ENCODE data around the gene OR1J1. TPM values are rescaled to one million over a fixed set of nuclear protein-coding genes. Genes with fewer than 3 reads are reported as not detected.

OR1J1 gene
- total and polyA plus RNA-seq, 2 of the 8 experiments (the other 6 are each of a cell fraction or from before 2014, with no cell fraction given), result not detected

DNA sequence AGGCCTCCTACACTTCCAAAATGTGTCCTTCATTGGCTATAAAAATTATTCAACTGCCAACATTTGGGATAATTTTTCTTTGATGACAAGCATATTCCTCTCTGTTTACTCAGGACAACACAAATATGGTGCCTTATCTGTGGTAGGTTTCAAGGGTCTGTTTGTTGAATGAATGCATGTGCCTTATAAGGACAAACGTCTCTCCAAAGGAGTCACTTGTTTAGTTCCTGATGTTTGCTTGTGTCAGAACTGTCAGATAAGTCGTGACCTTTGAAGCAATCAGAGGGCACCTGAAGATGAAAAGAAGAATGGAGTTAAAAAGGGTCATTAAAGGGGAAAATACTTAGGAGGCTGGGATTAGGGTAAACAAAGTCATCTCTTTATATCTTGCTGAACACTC lies 29.2 kb upstream of the OR1J1 start:
- no peaks in the 10 kb centered on the region for H3K79me2 ChIP-seq (ENCODE audit: control insufficient read depth in 1 of 2, insufficient read depth in 2 of 2, low read length in 2 of 2)
- H3K23me2 ChIP-seq (ENCODE audit: low read depth, low read length), result no peaks in the 10 kb centered on the region
- no peak overlapping the region for H4K5ac ChIP-seq (ENCODE audit: insufficient read length, low read depth, low read length)
- CTCF ChIA-PET (ENCODE audit: partially characterized antibody), result no interaction called here
- peaks cover 48 to 57% of the 10 kb centered on the region in 2 experiments for H3K9me3 ChIP-seq (ENCODE audit: insufficient read depth in 2 of 2, low read depth in 1 of 2, low read length in 1 of 2)
- POLR2A ChIA-PET (ENCODE audit: partially characterized antibody), result no interaction called here
- H3K4me1 ChIP-seq (replicated peaks in 1 of 4; ENCODE audit: control insufficient read depth in 3 of 4, insufficient read depth in 4 of 4, low read length in 3 of 4), result no peaks in the 10 kb centered on the region
- TF ChIP-seq EP300 (IDR thresholded peaks at IDR 0.05; ENCODE audit: borderline replicate concordance in 1 of 2, low read depth in 2 of 2, low read length in 2 of 2) (no peak), KDM1A (IDR thresholded peaks at IDR 0.05; ENCODE audit: borderline replicate concordance, low read length) (no peak), SRF (IDR thresholded peaks at IDR 0.05; ENCODE audit: low read depth, low read length) (no peak)
- no peak overlapping the region for H3K9ac ChIP-seq (replicated peaks in 1 of 4; ENCODE audit: extremely low read depth in 1 of 4, low read depth in 3 of 4, low read length in 3 of 4)
- H2BK5ac ChIP-seq (ENCODE audit: low read depth, low read length), result no peak overlapping the region
- no peaks in the 10 kb centered on the region for H3K27me3 ChIP-seq (replicated peaks in 1 of 4; ENCODE audit: control insufficient read depth in 3 of 4, extremely low read depth in 1 of 4, insufficient read depth in 3 of 4, low read length in 3 of 4)
- H3K27ac ChIP-seq (ENCODE audit: low read depth, low read length), result no peak overlapping the region
- DNase-seq (ENCODE audit: low read depth in 1 of 2, low spot score in 2 of 2), result no peak
- no peak overlapping the region for H3K4ac ChIP-seq (replicated peaks; ENCODE audit: insufficient read length, low read depth, low read length)
- WGBS, 2 experiments (ENCODE audit: extremely low coverage in 1 of 2, insufficient coverage in 1 of 2, insufficient read length in 1 of 2, insufficient replicate concordance in 2 of 2, low coverage in 1 of 2, low lambda C conversion rate in 2 of 2, missing lambda C conversion rate in 1 of 2), result 64% methylated on average over 2 of the region's 2 CpGs; no CpG with 5 or more reads in 1 of the 2 experiments
- H3K14ac ChIP-seq (ENCODE audit: insufficient read length), result no peak overlapping the region
- no peak overlapping the region for H2AK5ac ChIP-seq (ENCODE audit: low read depth, low read length)
- H3K18ac ChIP-seq (ENCODE audit: extremely low read depth, low read length), result no peak overlapping the region
- no peak overlapping the region for H4K8ac ChIP-seq (ENCODE audit: extremely low read depth, insufficient read depth, low read length)
- H2BK20ac ChIP-seq (ENCODE audit: low read length), result no peak overlapping the region
- no peak overlapping the region for H3K4me3 ChIP-seq (ENCODE audit: extremely low read depth in 1 of 4, insufficient read depth in 2 of 4, low read depth in 3 of 4, low read length in 4 of 4)
- no peak overlapping the region for H2BK120ac ChIP-seq (replicated peaks; ENCODE audit: low read depth, low read length)
- no peak overlapping the region for H3K56ac ChIP-seq (replicated peaks; ENCODE audit: insufficient read length, low read depth, low read length)
- no peak for FAIRE-seq
- H4K91ac ChIP-seq (replicated peaks; ENCODE audit: insufficient read length, low read length), result no peak overlapping the region
- H3K23ac ChIP-seq (ENCODE audit: insufficient read length), result no peak overlapping the region
- no peaks in the 10 kb centered on the region for H3K36me3 ChIP-seq (ENCODE audit: control insufficient read depth in 2 of 4, insufficient read depth in 4 of 4, low read length in 3 of 4)
- no peak overlapping the region for H2AFZ ChIP-seq (ENCODE audit: low read length)
- H2BK12ac ChIP-seq (ENCODE audit: low read depth, low read length), result no peak overlapping the region
- no peaks in the 10 kb centered on the region for H3K79me1 ChIP-seq (ENCODE audit: low read depth, low read length)
- H2BK15ac ChIP-seq (ENCODE audit: low read length), result no peak overlapping the region
- no peak overlapping the region for H3K4me2 ChIP-seq (ENCODE audit: insufficient read depth in 1 of 2, low read depth in 2 of 2, low read length in 2 of 2)
- no peaks in the 10 kb centered on the region for H4K20me1 ChIP-seq (replicated peaks in 1 of 2; ENCODE audit: control insufficient read depth in 1 of 2, insufficient read depth in 2 of 2, low read length in 2 of 2)
